ENCODE data around the gene NHLRC4. TPM values are rescaled to one million over a fixed set of nuclear protein-coding genes. Genes with fewer than 3 reads are reported as not detected.

Gene NHLRC4
- total and polyA plus RNA-seq, 2 of the 4 experiments (the other 2 are of a cell fraction): 0.72 to 0.84 TPM

DNA sequence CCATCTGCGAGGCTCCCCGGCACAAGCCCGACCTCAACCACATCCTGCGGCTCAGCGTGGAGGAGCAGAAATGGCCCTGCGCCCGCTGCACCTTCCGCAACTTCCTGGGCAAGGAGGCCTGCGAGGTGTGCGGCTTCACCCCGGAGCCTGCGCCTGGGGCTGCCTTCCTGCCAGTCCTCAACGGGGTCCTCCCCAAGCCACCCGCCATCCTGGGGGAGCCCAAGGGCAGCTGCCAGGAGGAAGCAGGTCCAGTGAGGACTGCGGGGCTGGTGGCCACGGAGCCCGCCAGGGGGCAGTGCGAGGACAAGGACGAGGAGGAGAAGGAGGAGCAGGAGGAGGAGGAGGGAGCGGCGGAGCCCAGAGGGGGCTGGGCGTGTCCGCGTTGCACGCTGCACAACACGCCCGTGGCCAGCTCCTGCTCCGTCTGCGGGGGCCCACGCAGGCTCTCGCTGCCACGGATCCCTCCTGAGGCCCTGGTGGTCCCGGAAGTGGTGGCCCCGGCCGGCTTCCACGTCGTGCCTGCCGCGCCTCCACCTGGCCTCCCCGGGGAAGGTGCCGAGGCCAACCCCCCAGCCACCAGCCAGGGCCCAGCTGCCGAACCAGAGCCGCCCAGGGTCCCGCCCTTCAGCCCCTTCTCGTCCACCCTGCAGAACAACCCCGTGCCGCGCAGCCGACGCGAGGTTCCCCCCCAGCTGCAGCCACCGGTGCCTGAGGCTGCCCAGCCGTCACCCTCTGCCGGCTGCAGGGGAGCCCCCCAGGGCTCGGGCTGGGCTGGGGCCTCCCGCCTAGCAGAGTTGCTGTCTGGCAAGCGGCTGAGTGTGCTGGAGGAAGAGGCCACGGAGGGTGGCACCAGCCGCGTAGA is 19.7 kb upstream of the NHLRC4 start:
- no peaks in the 10 kb centered on the region for H3K9me3 ChIP-seq (ENCODE audit: control insufficient read depth, insufficient read depth, low read length)
- H2BK120ac ChIP-seq (ENCODE audit: low read depth, low read length): no peak overlapping the region
- H4K91ac ChIP-seq (ENCODE audit: insufficient read depth, low read depth, low read length): no peak overlapping the region
- dilution Hi-C loops (cut with HindIII; ENCODE audit: low sequenced_read_pairs, unreplicated experiment): no loop called here
- 88% methylated on average over 24 of the region's 60 CpGs; no CpG with 5 or more reads in 1 of the 2 experiments for WGBS, 2 experiments (ENCODE audit: extremely low coverage in 2 of 2, insufficient read length in 1 of 2)
- no peak overlapping the region for H4K5ac ChIP-seq (ENCODE audit: low read depth, low read length)
- no peak overlapping the region for H2BK20ac ChIP-seq (ENCODE audit: low read depth, low read length)
- H3K14ac ChIP-seq (replicated peaks; ENCODE audit: low read depth, low read length): no peak overlapping the region
- no peak overlapping the region for H2BK15ac ChIP-seq (ENCODE audit: low read depth, low read length)
- ChIA-PET POLR2A (ENCODE audit: unreplicated experiment) (no interaction called here), CTCF (no interaction called here)
- in situ Hi-C loops (cut with MboI; ENCODE audit: low sequenced_read_pairs): no loop called here
- H3K56ac ChIP-seq (ENCODE audit: extremely low read depth, insufficient read depth, low read length): no peak overlapping the region
- intact Hi-C loops (cut with micrococcal nuclease): no loop called here
- no TSS peak for BruUV-seq (replicated peaks)
- H3K36me3 ChIP-seq (ENCODE audit: control insufficient read depth, insufficient read depth, low read length): peaks cover 25% of the 10 kb centered on the region
- H3K79me1 ChIP-seq (ENCODE audit: low read depth in 1 of 2, low read length in 2 of 2): peaks cover 1 to 16% of the 10 kb centered on the region in 2 experiments; a peak in 2 of 4 replicates
- no peak overlapping the region for H3K27ac ChIP-seq (ENCODE audit: insufficient read depth, low read length)
- no peak overlapping the region for H2BK5ac ChIP-seq (ENCODE audit: low read depth, low read length, poor library complexity, severe bottlenecking)
- peak; percentile 16 for DNase-seq
- no peaks in the 10 kb centered on the region for H3K4me1 ChIP-seq (ENCODE audit: control insufficient read depth, insufficient read depth, low read length)
- no peak overlapping the region for H3K4me3 ChIP-seq (ENCODE audit: insufficient read depth, low read depth, low read length)
- no peak overlapping the region for H3K18ac ChIP-seq (ENCODE audit: low read depth, low read length)
- no peaks in the 10 kb centered on the region for H3K27me3 ChIP-seq (ENCODE audit: control insufficient read depth, insufficient read depth, low read length)
- peaks cover 36% of the 10 kb centered on the region for H4K20me1 ChIP-seq (ENCODE audit: insufficient read depth, low read length)
- H2AK9ac ChIP-seq (replicated peaks; ENCODE audit: low read depth, low read length, poor library complexity): no peak overlapping the region
- H3K4ac ChIP-seq (ENCODE audit: low read depth, low read length): no peak overlapping the region
- no peaks in the 10 kb centered on the region; the same call in 1 of the 2 replicates for H3K9me1 ChIP-seq (ENCODE audit: insufficient read depth, low read length)
- no peak overlapping the region for H3K23ac ChIP-seq (ENCODE audit: low read depth, low read length)
- H3K9ac ChIP-seq (ENCODE audit: low read depth, low read length): no peak overlapping the region
- no peak overlapping the region for H2AFZ ChIP-seq (replicated peaks; ENCODE audit: low read length, poor library complexity)
- H3K4me2 ChIP-seq (ENCODE audit: low read depth, low read length): no peak overlapping the region
- no peak overlapping the region for H4K8ac ChIP-seq (ENCODE audit: low read depth in 2 of 2, low read length in 2 of 2)
- no peak overlapping the region for H2AK5ac ChIP-seq (ENCODE audit: low read depth, low read length)
- no peak for ATAC-seq (ENCODE audit: low read depth)
- TF ChIP-seq RFX5 (IDR thresholded peaks at IDR 0.05; ENCODE audit: low read depth, low read length) (no peak), CEBPB (IDR thresholded peaks at IDR 0.05; ENCODE audit: low read depth, low read length) (no peak), NFE2L2 (IDR thresholded peaks at IDR 0.05; ENCODE audit: low read depth, low read length) (no peak), MAFK (IDR thresholded peaks at IDR 0.05; ENCODE audit: low read depth, low read length) (no peak), RAD21 (IDR thresholded peaks at IDR 0.05; ENCODE audit: low read length) (peak; percentile 49), POLR2A (IDR thresholded peaks at IDR 0.05; ENCODE audit: low read depth, low read length) (no peak), CHD1 (IDR thresholded peaks at IDR 0.05; ENCODE audit: low read depth, low read length) (no peak), BHLHE40 (IDR thresholded peaks at IDR 0.05; ENCODE audit: low read depth, low read length) (no peak), RCOR1 (IDR thresholded peaks at IDR 0.05; ENCODE audit: insufficient replicate concordance, low read length) (no peak), SMC3 (IDR thresholded peaks at IDR 0.05; ENCODE audit: low read depth, low read length) (peak; percentile 28; the same call in 1 of the 2 replicates), MAZ (IDR thresholded peaks at IDR 0.05; ENCODE audit: borderline replicate concordance, low read depth, low read length) (peak; percentile 56; the same call in 1 of the 2 replicates), FOS (IDR thresholded peaks at IDR 0.05; ENCODE audit: low read depth, low read length) (no peak)
- TF ChIP-seq, protein P1, sequence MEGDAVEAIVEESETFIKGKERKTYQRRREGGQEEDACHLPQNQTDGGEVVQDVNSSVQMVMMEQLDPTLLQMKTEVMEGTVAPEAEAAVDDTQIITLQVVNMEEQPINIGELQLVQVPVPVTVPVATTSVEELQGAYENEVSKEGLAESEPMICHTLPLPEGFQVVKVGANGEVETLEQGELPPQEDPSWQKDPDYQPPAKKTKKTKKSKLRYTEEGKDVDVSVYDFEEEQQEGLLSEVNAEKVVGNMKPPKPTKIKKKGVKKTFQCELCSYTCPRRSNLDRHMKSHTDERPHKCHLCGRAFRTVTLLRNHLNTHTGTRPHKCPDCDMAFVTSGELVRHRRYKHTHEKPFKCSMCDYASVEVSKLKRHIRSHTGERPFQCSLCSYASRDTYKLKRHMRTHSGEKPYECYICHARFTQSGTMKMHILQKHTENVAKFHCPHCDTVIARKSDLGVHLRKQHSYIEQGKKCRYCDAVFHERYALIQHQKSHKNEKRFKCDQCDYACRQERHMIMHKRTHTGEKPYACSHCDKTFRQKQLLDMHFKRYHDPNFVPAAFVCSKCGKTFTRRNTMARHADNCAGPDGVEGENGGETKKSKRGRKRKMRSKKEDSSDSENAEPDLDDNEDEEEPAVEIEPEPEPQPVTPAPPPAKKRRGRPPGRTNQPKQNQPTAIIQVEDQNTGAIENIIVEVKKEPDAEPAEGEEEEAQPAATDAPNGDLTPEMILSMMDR (conservative IDR thresholded peaks at IDR 0.05; ENCODE audit: low read depth, low read length): peak; percentile 52
- TF ChIP-seq, protein P2, sequence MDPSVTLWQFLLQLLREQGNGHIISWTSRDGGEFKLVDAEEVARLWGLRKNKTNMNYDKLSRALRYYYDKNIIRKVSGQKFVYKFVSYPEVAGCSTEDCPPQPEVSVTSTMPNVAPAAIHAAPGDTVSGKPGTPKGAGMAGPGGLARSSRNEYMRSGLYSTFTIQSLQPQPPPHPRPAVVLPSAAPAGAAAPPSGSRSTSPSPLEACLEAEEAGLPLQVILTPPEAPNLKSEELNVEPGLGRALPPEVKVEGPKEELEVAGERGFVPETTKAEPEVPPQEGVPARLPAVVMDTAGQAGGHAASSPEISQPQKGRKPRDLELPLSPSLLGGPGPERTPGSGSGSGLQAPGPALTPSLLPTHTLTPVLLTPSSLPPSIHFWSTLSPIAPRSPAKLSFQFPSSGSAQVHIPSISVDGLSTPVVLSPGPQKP (IDR thresholded peaks at IDR 0.05; ENCODE audit: borderline replicate concordance, low read depth, low read length): no peak
- TF ChIP-seq, protein P3, sequence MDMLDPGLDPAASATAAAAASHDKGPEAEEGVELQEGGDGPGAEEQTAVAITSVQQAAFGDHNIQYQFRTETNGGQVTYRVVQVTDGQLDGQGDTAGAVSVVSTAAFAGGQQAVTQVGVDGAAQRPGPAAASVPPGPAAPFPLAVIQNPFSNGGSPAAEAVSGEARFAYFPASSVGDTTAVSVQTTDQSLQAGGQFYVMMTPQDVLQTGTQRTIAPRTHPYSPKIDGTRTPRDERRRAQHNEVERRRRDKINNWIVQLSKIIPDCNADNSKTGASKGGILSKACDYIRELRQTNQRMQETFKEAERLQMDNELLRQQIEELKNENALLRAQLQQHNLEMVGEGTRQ (IDR thresholded peaks at IDR 0.05; ENCODE audit: low read depth, low read length): no peak
